WTC11 (cell line): ENCODE results near the gene TMEM269.

Experiments used
- ARID4B ChIP-seq: sonication (generic); formaldehyde crosslinking; IDR thresholded peaks from 2 replicates; pipeline ENCODE4 v1.8.0; 2023; ENCODE audit warnings: missing genetic modification reagents, mild to moderate bottlenecking, borderline replicate concordance
- ATF1 ChIP-seq: sonication (generic); formaldehyde crosslinking; IDR thresholded peaks from 2 replicates; pipeline ENCODE4 v1.8.1; 2023; ENCODE audit warnings: mild to moderate bottlenecking, moderate library complexity, missing genetic modification reagents
- CDX4 ChIP-seq: fragments of 250-450 bp; sonication (Bioruptor Pico); IDR thresholded peaks from 2 replicates; pipeline ENCODE4 v1.9.0; 2021; ENCODE audit warnings: moderate library complexity, mild to moderate bottlenecking, inconsistent platforms, borderline replicate concordance
- FOXK1 ChIP-seq: sonication (generic); formaldehyde crosslinking; IDR thresholded peaks from 2 replicates; pipeline ENCODE4 v1.8.0; 2022; ENCODE audit warnings: mild to moderate bottlenecking, moderate library complexity, missing genetic modification reagents
- FOXP1 ChIP-seq: sonication (generic); formaldehyde crosslinking; IDR thresholded peaks from 2 replicates; pipeline ENCODE4 v1.8.0; 2022; ENCODE audit warnings: missing genetic modification reagents, mild to moderate bottlenecking, moderate library complexity, borderline replicate concordance
- NR1H2 ChIP-seq: sonication (generic); formaldehyde crosslinking; IDR thresholded peaks from 2 replicates; pipeline ENCODE4 v1.9.0; 2021; ENCODE audit warnings: mild to moderate bottlenecking, moderate library complexity, missing genetic modification reagents
- PREB ChIP-seq: sonication (generic); formaldehyde crosslinking; IDR thresholded peaks from 2 replicates; pipeline ENCODE4 v1.8.1; 2022; ENCODE audit warnings: mild to moderate bottlenecking, missing genetic modification reagents, moderate library complexity, borderline replicate concordance
- SOX15 ChIP-seq: fragments of 250-450 bp; sonication (Bioruptor Pico); IDR thresholded peaks from 2 replicates; pipeline ENCODE4 v1.9.0; 2021; ENCODE audit warnings: mild to moderate bottlenecking
- TF ChIP-seq, protein P1 (sequence below): fragments of 200-600 bp; IDR thresholded peaks from 2 replicates; pipeline ENCODE4 v1.8.0; 2022; ENCODE audit warnings: antibody characterized with exemption
- TF ChIP-seq, protein P2 (sequence below): sonication (generic); formaldehyde crosslinking; IDR thresholded peaks from 2 replicates; pipeline ENCODE4 v1.8.1; 2023; ENCODE audit warnings: mild to moderate bottlenecking, missing genetic modification reagents, moderate library complexity

DNA sequence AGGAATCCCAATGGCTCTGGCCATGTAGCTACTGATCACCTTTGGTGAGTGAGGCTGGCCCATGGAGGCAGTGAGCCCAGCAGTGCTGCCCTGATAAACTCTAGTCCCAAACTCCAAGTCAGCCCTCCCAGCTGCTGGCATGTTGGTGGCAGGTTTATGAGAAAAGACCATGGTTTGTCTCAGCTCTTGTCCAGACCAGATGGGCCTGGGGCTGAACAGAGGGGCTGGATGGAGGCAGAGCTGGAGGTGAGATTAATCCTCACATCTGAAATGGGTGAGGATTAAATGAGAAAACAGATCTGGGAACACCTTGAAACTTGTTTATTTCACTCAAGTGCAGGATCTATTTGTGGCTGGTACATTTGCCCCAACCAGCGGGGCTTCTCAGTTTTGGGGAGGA is 3.2 kb downstream of the TMEM269 start:
- TF ChIP-seq, protein P1, sequence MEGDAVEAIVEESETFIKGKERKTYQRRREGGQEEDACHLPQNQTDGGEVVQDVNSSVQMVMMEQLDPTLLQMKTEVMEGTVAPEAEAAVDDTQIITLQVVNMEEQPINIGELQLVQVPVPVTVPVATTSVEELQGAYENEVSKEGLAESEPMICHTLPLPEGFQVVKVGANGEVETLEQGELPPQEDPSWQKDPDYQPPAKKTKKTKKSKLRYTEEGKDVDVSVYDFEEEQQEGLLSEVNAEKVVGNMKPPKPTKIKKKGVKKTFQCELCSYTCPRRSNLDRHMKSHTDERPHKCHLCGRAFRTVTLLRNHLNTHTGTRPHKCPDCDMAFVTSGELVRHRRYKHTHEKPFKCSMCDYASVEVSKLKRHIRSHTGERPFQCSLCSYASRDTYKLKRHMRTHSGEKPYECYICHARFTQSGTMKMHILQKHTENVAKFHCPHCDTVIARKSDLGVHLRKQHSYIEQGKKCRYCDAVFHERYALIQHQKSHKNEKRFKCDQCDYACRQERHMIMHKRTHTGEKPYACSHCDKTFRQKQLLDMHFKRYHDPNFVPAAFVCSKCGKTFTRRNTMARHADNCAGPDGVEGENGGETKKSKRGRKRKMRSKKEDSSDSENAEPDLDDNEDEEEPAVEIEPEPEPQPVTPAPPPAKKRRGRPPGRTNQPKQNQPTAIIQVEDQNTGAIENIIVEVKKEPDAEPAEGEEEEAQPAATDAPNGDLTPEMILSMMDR: no peak
- TF ChIP-seq FOXK1 (CRISPR knock-in tag) (no peak), NR1H2 (CRISPR knock-in tag) (no peak), PREB (CRISPR knock-in tag) (no peak), SOX15 (CRISPR knock-in tag) (no peak), FOXP1 (CRISPR knock-in tag) (no peak), ATF1 (no peak), ARID4B (no peak), CDX4 (no peak)
- TF ChIP-seq, protein P2, sequence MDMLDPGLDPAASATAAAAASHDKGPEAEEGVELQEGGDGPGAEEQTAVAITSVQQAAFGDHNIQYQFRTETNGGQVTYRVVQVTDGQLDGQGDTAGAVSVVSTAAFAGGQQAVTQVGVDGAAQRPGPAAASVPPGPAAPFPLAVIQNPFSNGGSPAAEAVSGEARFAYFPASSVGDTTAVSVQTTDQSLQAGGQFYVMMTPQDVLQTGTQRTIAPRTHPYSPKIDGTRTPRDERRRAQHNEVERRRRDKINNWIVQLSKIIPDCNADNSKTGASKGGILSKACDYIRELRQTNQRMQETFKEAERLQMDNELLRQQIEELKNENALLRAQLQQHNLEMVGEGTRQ (CRISPR knock-in tag): no peak
